Gastrocnemius medialis (tissue), 4 donors: ENCODE measurements around the gene ERC1. TPM values are rescaled to one million over a fixed set of nuclear protein-coding genes. Genes with fewer than 3 reads are reported as not detected.

Source experiments
- ATAC-seq, 2 donors: fragments of 150-250 bp; one replicate each; pipeline ENCODE4 v1.9.1; 2016
- DNase-seq, 2 donors: peaks; one replicate each; pipeline ENCODE4 v3.0.0-alpha.2; 2019
- H3K27ac ChIP-seq, 4 donors: fragments of 200-600 bp; sonication (generic); 1 replicate in 1 of 4; 2 replicates in 3 of 4; pipeline ENCODE4 v1.5.1; 2016 to 2018; ENCODE audit warnings: mild to moderate bottlenecking in 2 of 4, moderate library complexity in 1 of 4
- H3K27me3 ChIP-seq, 3 donors: fragments of 200-600 bp; sonication (generic) in 2 of 3; 1 replicate in 1 of 3; 2 replicates in 2 of 3; pipeline versions ENCODE4 v1.5.1 to v1.6.0; 2016 to 2019; ENCODE audit warnings: mild to moderate bottlenecking in 1 of 3, moderate library complexity in 1 of 3
- H3K36me3 ChIP-seq, 2 donors: fragments of 200-600 bp; sonication (generic) in 1 of 2; one replicate each; pipeline ENCODE4 v1.5.1; 2017 to 2018
- H3K4me1 ChIP-seq, 2 donors: fragments of 200-600 bp; sonication (generic) in 1 of 2; one replicate each; pipeline ENCODE4 v1.5.1; 2016 to 2017; ENCODE audit warnings: mild to moderate bottlenecking in 2 of 2
- H3K4me3 ChIP-seq, 4 donors: fragments of 200-600 bp; sonication (generic) in 3 of 4; 1 replicate in 1 of 4; 2 replicates in 3 of 4; pipeline ENCODE4 v1.5.1; 2016 to 2019; ENCODE audit warnings: mild to moderate bottlenecking in 2 of 4
- H3K9me3 ChIP-seq, 3 donors: fragments of 200-600 bp; sonication (generic) in 2 of 3; 1 replicate in 1 of 3; 2 replicates in 2 of 3; pipeline ENCODE4 v1.5.1; 2016 to 2019
- POLR2A ChIP-seq, 2 donors: fragments of 450-650 bp; IDR thresholded peaks; one replicate each; pipeline ENCODE4 v1.6.1; 2017; ENCODE audit warnings: antibody characterized with exemption in 2 of 2, mild to moderate bottlenecking in 2 of 2, moderate library complexity in 2 of 2
- in situ Hi-C, 4 donors: fragments of 200-750 bp; cut with MboI; loops; one replicate each; pipeline versions ENCODE4 v1.15.0 to v1.8.0; 2017; ENCODE audit warnings: low sequenced_read_pairs in 4 of 4
- intact Hi-C: fragments of 100-400 bp; cut with DNase I; formaldehyde crosslinking; loops from one replicate; pipeline ENCODE4 v1.15.1; 2023; ENCODE audit warnings: low total_unique reads
- total RNA-seq, 4 donors: library from RNA; depleted of rRNA; stranded (reverse); fragments of >200 nt; gene quantifications; one replicate each; pipeline versions ENCODE4 v1.1.0 to v1.2.3, GENCODE V29; 2016
- TF ChIP-seq, protein P1 (sequence below), 5 experiments: fragments of 450-650 bp in 3 of 5; fragments of 200-600 bp in 2 of 5; sonication (generic) in 2 of 5; IDR thresholded peaks in 4 of 5; conservative IDR thresholded peaks in 1 of 5; 1 replicate in 4 of 5; 2 replicates in 1 of 5; pipeline ENCODE4 v1.5.1; 2016 to 2019; ENCODE audit warnings: antibody characterized with exemption in 5 of 5, mild to moderate bottlenecking in 3 of 5, moderate library complexity in 3 of 5

Gene ERC1
- total RNA-seq, 4 donors from 2014 or later, result 20.3 to 39.1 (median 23.5) TPM

DNA sequence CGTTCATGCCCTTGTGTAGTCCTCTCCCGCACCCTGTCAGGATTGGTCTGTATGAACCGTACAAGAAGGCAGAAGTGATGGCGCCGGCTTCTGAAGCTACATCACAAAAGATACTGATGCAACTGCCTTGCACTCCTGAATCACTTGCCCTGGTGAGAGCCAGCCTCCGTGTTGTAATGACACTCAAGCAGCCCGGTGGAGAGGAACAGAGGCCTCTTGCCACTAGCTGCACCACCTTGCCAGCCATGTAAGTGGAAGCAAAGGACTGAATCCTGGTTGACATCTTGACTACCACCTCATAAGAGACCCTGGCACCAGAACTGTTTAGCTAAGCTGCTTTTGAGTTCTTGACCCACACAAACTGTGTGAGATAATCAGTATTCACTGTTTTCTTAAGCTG, 266.0 kb downstream of the ERC1 start:
- no peaks in the 10 kb centered on the region for H3K9me3 ChIP-seq
- ATAC-seq (no peak), DNase-seq (no peak)
- H3K4me1 ChIP-seq, result no peaks in the 10 kb centered on the region
- no peaks in the 10 kb centered on the region for H3K27me3 ChIP-seq
- intact Hi-C loops (no loop called here), in situ Hi-C loops (no loop called here)
- peaks cover 0 to 9% of the 10 kb centered on the region in 2 donors for H3K36me3 ChIP-seq
- no peak overlapping the region for H3K27ac ChIP-seq
- TF ChIP-seq, protein P1, sequence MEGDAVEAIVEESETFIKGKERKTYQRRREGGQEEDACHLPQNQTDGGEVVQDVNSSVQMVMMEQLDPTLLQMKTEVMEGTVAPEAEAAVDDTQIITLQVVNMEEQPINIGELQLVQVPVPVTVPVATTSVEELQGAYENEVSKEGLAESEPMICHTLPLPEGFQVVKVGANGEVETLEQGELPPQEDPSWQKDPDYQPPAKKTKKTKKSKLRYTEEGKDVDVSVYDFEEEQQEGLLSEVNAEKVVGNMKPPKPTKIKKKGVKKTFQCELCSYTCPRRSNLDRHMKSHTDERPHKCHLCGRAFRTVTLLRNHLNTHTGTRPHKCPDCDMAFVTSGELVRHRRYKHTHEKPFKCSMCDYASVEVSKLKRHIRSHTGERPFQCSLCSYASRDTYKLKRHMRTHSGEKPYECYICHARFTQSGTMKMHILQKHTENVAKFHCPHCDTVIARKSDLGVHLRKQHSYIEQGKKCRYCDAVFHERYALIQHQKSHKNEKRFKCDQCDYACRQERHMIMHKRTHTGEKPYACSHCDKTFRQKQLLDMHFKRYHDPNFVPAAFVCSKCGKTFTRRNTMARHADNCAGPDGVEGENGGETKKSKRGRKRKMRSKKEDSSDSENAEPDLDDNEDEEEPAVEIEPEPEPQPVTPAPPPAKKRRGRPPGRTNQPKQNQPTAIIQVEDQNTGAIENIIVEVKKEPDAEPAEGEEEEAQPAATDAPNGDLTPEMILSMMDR (IDR thresholded peaks at IDR 0.05 in 4 of 5, conservative IDR thresholded peaks at IDR 0.05 in 1 of 5), result no peak
- no peak for TF ChIP-seq POLR2A (IDR thresholded peaks at IDR 0.05)
- H3K4me3 ChIP-seq, result no peak overlapping the region

DNA sequence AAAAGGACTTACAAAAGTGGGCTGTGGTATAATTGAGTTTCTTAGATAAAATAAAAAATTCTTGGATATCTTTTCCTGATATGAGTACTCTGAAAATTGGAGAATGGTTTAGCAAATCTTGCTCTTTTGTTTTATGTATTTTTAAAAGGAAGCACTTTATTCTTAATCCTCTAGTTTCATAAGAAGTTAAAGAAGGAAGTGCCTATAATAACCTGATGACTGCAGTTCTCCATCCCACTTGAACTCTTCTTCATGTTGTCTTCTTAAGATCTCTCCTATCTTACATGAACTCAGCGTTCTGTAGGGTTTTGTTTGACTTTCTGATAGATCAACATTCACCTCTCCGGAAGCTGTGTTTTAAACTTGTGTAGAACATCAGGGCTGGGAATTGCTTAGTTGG, 271.0 kb downstream of the ERC1 start:
- in situ Hi-C loops (no loop called here), intact Hi-C loops (no loop called here)
- H3K9me3 ChIP-seq, result no peaks in the 10 kb centered on the region
- H3K36me3 ChIP-seq, result peaks cover 0 to 27% of the 10 kb centered on the region in 2 donors
- H3K4me1 ChIP-seq, result no peaks in the 10 kb centered on the region
- ATAC-seq, result no peak
- TF ChIP-seq, protein P1 (IDR thresholded peaks at IDR 0.05 in 4 of 5, conservative IDR thresholded peaks at IDR 0.05 in 1 of 5), result no peak
- TF ChIP-seq POLR2A (IDR thresholded peaks at IDR 0.05), result no peak
- no peaks in the 10 kb centered on the region for H3K27me3 ChIP-seq
- H3K4me3 ChIP-seq, result no peak overlapping the region
- DNase-seq, result no peak
- H3K27ac ChIP-seq, result no peak overlapping the region

DNA sequence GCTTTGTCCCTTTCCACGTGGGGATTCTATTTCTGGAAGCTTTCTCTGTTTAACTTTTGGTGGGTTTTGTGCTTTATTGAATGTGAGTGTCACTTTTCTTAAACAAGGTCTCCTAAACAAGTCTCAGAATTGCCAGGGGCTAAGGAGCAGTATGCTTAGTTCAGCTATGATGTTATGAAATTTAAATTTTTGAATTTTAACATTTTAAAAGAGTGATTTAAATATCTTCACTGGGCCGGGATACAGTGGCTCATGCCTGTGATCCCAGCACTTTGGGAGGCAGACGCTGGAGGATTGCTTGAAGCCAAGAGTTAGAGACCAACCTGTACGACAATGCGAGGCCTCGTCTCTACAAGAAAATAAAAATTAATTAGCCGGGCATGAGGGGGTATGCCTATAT, 276.2 kb downstream of the ERC1 start:
- no peak overlapping the region for H3K27ac ChIP-seq
- TF ChIP-seq POLR2A (IDR thresholded peaks at IDR 0.05), result no peak
- TF ChIP-seq, protein P1 (IDR thresholded peaks at IDR 0.05 in 4 of 5, conservative IDR thresholded peaks at IDR 0.05 in 1 of 5), result no peak
- ATAC-seq (no peak), DNase-seq (no peak)
- H3K4me1 ChIP-seq, result no peaks in the 10 kb centered on the region
- no peak overlapping the region for H3K4me3 ChIP-seq
- H3K36me3 ChIP-seq, result peaks cover 0 to 18% of the 10 kb centered on the region in 2 donors
- H3K9me3 ChIP-seq, result no peaks in the 10 kb centered on the region
- intact Hi-C loops, result no loop called here
- in situ Hi-C loops, result no loop called here
- H3K27me3 ChIP-seq, result no peaks in the 10 kb centered on the region

DNA sequence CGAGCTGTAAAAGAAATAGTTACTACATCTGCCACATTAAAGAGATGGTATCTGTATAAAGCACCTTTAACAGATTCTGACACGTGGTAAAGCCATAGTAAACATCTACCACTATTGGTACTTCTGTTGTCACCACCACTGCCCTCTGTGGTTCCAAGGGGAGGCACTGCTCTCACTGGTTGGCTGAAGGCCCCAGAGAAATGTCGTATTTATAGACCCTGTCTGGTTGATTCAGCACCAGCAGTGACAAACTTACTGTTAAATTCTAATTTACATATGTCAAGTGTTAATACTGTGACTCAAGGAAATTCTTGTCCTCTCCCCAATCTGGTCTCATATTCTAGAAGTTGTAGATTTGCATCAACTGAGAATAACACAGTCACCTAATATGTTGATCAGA, 281.1 kb downstream of the ERC1 start:
- H3K4me3 ChIP-seq, result no peak overlapping the region
- no peak for DNase-seq
- in situ Hi-C loops, result no loop called here
- TF ChIP-seq POLR2A (IDR thresholded peaks at IDR 0.05), result no peak
- TF ChIP-seq, protein P1 (IDR thresholded peaks at IDR 0.05 in 4 of 5, conservative IDR thresholded peaks at IDR 0.05 in 1 of 5), result no peak
- H3K27ac ChIP-seq, result no peak overlapping the region
- H3K27me3 ChIP-seq, result no peaks in the 10 kb centered on the region
- H3K36me3 ChIP-seq, result no peaks in the 10 kb centered on the region
- H3K4me1 ChIP-seq, result no peaks in the 10 kb centered on the region
- ATAC-seq, result no peak
- intact Hi-C loops, result no loop called here
- no peaks in the 10 kb centered on the region for H3K9me3 ChIP-seq

DNA sequence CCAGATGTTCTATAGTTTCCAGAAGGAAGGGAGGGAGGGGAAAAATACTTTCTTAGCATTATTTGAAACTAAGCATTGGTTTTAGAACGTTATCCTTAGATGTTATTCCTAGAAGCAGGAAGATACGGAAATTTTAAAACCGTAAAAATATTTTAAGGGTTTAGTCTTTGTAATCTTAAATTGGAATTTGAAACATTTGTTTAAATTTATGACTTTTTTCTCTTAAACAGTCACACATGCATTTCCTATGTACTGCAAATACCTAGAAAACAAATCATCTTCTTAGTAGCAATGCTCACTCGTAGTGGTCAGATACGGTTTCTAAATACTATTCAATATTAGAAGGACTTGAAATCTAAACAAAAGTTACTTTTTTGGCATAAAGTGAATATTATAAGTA, 282.0 kb downstream of the ERC1 start:
- ATAC-seq (no peak), DNase-seq (no peak)
- Histone ChIP-seq H3K27ac (no peak overlapping the region), H3K4me3 (no peak overlapping the region), H3K4me1 (no peaks in the 10 kb centered on the region), H3K27me3 (no peaks in the 10 kb centered on the region), H3K36me3 (no peaks in the 10 kb centered on the region), H3K9me3 (no peaks in the 10 kb centered on the region)
- in situ Hi-C loops (no loop called here), intact Hi-C loops (no loop called here)
- TF ChIP-seq POLR2A (IDR thresholded peaks at IDR 0.05), result no peak
- TF ChIP-seq, protein P1 (IDR thresholded peaks at IDR 0.05 in 4 of 5, conservative IDR thresholded peaks at IDR 0.05 in 1 of 5), result no peak
